ENCODE data around the gene FPR1.

- TF ChIP-seq GATA2 (IDR thresholded peaks at IDR 0.05; ENCODE audit: low read depth, low read length) (no peak), GATA3 (IDR thresholded peaks at IDR 0.05; ENCODE audit: low read depth, low read length) (no peak)
Measured at GRCh38 chr19:51779181-51779580, 27.5 kb upstream of the FPR1 start.

Data from SH-SY5Y (cell line).